Adrenal gland (tissue), 5 donors: ENCODE measurements around the gene AKAP13.

Experiments
- CTCF ChIP-seq, 6 experiments: fragments of 450-650 bp in 4 of 6; fragments of 200-600 bp in 2 of 6; sonication (generic) in 1 of 6; IDR thresholded peaks; 1 replicate in 5 of 6; 2 replicates in 1 of 6; pipeline versions ENCODE4 v1.5.1 to v1.8.0; 2016 to 2021; ENCODE audit warnings: antibody characterized with exemption in 6 of 6, mild to moderate bottlenecking in 2 of 6, moderate library complexity in 1 of 6
- POLR2A ChIP-seq, 2 donors: fragments of 450-650 bp; IDR thresholded peaks; one replicate each; pipeline ENCODE4 v1.6.1; 2017; ENCODE audit warnings: antibody characterized with exemption in 2 of 2, mild to moderate bottlenecking in 2 of 2, moderate library complexity in 1 of 2
- donor health status: DM: no; HTN: no; CAD: no.

- TF ChIP-seq CTCF (IDR thresholded peaks at IDR 0.05), result no peak
- no peak for TF ChIP-seq POLR2A (IDR thresholded peaks at IDR 0.05)
Measured at GRCh38 chr15:85415783-85416182, 35.4 kb downstream of the AKAP13 start.
